ENCODE results near the gene RCOR3.

DNA sequence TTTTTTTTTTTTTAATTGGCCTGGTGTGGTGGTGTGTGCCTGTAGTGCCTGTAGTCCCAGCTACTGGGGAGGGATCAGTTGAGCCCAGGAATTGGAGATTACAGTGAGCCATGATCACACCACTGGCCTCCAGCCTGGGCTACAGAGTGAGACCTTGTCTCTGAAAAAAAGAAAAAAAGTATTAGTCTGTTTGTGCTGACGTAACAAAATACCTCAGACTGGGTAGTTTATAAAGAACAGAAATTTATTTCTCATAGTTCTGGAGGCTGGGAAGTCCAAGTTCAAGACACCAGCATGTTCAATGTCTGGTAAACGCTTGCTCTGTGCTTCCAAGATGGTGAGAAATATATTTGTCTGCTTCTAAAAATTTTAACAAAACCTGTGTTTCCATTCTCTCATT is 93.3 kb downstream of the RCOR3 start:
- TF ChIP-seq, protein P1, sequence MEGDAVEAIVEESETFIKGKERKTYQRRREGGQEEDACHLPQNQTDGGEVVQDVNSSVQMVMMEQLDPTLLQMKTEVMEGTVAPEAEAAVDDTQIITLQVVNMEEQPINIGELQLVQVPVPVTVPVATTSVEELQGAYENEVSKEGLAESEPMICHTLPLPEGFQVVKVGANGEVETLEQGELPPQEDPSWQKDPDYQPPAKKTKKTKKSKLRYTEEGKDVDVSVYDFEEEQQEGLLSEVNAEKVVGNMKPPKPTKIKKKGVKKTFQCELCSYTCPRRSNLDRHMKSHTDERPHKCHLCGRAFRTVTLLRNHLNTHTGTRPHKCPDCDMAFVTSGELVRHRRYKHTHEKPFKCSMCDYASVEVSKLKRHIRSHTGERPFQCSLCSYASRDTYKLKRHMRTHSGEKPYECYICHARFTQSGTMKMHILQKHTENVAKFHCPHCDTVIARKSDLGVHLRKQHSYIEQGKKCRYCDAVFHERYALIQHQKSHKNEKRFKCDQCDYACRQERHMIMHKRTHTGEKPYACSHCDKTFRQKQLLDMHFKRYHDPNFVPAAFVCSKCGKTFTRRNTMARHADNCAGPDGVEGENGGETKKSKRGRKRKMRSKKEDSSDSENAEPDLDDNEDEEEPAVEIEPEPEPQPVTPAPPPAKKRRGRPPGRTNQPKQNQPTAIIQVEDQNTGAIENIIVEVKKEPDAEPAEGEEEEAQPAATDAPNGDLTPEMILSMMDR (IDR thresholded peaks at IDR 0.05): no peak
- TF ChIP-seq POLR2A (IDR thresholded peaks at IDR 0.05): no peak
- TF ChIP-seq POLR2AphosphoS5 (IDR thresholded peaks at IDR 0.05): no peak
- no peak for TF ChIP-seq EP300 (IDR thresholded peaks at IDR 0.05)

All from sigmoid colon (tissue), 4 donors.